HG02798 (cell line): ENCODE measurements around the gene SMC4.
"Not testable (repeated sequence)": the region's sequence is repeated elsewhere in the genome, so short reads cannot be mapped to it uniquely, and the experiment has no call there.

Experiments
- ATAC-seq: cut with Tn5 transposase; IDR thresholded peaks from one replicate; pipeline ENCODE4 v1.9.1; 2021; ENCODE audit warnings: mild to moderate bottlenecking; ENCODE audit not compliant: unreplicated experiment, poor library complexity

The SMC4 gene

DNA sequence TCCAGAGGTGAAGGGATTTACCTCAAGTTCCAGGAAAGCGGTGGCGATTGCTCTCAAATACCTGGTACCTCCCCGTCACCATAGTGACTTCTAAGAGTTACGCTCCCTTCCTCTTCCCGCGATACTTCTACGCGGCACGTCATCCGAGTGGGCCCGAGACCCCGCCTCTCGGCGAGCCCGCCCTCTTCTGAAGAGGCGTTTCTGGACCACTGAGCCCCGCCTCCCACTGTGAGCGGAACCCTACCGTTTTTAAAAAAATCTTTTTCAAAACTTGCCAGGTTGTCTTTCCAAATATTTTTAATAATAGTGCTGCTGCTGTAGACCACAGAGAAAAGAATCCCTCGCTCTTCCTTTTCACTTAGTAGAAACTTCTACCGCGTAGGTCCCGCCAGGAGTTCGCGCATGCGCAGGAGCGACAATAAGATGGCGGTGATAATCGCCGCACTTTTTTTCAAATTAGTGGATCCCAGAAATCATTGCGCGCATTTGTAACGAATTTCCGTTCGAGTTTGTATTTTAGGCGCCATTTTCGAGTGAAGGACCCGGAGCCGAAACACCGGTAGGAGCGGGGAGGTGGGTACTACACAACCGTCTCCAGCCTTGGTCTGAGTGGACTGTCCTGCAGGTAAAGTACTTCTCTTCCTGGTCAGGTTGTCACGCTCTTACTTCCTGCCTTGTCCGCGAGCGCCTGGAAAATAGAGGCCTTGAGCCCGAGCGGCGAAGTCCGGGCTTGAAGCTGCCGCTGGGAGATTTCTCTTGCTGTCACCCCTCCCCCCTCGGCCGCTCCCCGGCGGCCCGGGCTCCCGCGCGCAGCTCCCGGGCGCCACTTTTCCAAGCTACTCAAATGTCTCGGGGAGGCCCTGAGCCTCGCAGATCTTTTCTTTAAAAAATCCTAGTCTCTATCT, at the start of gene SMC4, which contains the start of gene IFT80:
SMC4 (plus strand) TSS at position 526 of the 905 bp plus-strand sequence. CDS start 1,177 bp downstream, outside the sequence.
IFT80 (minus strand) TSS at position 101 of the 905 bp plus-strand sequence. CDS start 14,625 bp downstream, outside the sequence.
- ATAC-seq, result peak; percentile 93

DNA sequence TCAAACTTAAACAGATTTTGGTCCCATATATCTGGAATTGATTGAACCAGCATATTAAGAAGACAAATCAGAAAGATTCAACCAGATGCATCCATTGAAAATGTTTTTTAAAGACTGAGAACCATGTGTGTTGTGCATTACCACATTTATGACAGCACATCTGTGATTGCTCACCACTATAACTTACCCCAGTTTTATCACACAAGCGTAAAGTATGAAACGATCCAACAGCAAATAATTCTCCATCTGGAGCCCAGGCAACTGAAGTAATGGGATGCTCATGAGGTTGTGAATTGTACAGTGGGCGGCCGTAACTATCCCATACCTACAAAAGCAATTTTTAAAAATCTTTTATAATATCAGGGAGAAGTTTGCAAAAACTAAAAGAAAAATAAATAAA, 43.6 kb upstream of the SMC4 start:
- ATAC-seq, result no peak

DNA sequence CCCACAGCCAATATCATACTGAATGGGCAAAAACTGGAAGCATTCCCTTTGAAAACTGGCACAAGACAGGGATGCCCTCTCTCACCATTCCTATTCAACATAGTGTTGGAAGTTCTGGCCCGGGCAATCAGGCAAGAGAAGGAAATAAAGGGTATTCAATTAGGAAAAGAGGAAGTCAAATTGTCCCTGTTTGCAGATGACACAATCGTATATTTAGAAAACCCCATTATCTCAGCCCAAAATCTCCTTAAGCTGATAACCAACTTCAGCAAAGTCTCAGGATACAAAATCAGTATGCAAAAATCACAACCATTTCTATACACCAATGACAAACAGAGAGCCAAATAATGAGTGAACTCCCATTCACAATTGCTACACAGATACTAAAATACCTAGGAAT, 36.6 kb upstream of the SMC4 start:
- ATAC-seq, result not testable (repeated sequence)

DNA sequence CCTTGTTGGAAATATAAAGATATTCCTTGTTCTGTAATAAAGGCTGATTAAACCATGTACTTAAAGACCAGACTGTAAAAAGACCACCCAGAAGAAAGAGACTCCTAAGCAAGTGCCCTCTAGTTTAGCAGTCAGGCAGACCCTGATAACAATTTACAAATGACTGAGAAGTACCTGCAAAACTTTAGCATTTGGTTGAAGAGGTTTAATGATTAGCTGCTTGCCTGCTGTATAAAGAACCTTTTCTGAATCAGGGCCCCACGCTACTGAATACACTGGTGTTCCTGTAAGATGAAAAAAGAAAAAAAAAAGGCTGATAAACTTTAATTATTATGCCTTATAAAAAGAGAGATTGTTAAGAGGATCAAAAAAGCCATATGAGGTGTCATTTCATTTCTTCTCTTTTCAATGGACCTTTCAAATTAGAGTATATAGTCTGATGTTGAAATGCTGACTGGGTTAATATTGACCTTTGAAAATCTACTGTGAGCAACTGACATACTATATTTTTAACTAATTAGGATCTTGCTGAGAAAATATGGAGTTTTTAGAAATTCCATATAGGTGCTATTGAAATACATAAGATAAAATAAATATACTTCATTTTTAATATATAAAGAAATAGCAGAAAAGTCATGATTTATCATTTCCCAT, 33.5 kb upstream of the SMC4 start:
- ATAC-seq, result no peak

DNA sequence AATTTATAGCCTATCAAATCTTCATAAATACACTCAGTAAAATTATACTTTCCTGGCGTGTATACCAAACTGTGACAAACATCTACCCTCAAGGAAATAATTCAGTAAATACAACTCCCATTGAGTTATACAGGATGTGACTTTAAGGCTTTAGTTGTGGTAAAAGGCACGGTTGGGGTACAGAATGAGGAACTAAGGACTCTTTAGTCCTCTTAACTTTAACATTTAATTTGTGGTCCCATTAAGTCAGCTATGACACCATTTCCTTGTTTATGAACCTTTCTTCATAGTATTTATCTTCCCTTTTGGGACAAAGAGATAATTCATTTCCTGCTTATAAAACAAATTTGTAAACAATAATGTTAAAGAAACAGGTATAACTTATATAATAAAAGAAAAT, 30.6 kb upstream of the SMC4 start:
- ATAC-seq, result no peak

DNA sequence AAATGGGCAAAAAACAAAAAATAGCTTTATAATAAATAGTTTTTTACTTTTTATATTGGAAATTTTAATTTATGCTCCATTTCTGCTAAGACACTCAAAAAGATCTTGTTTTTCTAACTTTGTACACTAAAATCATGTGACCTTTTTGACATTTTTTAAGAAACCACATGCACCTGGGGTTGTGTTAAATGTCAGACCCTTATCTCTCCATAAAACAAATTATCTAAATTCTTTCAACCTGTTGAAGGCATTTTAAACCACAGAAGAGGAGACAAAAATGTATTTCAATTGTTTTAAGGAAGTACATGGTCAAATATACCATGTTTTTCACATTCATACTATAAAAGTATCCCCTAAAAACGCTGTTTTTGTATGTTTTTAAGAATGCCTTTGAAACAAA, 29.7 kb upstream of the SMC4 start:
- no peak for ATAC-seq

DNA sequence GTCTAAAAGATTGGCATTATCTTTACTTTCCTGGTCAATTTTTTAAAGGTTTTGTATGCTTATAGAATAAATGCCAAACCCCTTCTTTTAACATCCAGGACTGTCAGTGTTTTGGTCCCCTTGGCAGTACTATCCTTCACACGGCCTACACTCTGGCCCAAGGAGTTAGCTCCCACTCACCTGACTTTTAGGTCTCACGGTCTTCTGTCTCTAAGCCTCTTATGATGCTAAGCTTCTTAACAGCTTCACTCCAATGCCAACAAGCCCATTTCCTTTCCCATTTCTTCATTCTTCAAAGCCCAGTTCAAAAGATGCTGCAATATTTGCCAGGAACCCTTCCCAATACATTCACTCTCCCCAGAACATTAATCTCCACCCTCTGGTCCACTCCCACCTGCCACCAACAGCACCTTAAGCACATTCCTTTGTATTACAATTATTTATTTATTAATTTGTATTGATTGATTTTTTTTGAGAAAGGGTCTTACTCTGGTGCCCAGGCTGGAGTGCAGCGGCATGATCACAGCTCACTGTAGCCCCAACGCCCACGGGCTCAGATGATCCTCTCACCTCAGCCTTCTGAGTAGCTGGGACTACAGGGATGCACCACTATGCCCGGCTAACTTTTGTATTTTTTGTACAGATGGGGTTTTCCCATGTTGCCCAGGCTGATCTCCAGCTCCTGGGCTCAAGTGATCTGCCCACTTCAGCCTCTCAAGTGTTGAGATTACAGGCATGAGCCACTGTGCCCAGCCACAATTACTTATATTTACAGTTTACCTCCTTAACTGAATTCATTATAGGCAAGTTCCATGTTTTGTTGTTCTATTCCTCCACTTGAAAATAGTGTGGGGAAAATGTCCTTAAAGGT, 28.2 kb upstream of the SMC4 start:
- ATAC-seq, result no peak

DNA sequence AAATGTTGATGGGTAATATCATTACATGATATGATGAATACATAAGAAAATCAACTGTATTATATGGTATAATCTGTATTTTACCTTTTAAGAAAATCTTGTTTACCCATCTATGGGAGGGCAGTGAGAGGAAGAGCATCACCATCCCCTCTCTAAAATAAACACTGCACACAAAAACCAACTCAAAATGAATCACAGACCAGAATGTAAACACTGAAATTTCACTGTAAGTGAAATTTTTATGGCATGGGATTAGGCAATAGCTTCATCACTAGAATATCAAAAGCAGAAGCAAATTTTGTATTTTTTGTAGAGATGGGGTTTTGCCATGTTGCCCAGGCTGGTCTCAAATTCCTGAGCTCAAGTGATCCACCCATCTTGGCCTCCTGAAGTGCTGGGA, 26.7 kb upstream of the SMC4 start:
- ATAC-seq, result no peak

DNA sequence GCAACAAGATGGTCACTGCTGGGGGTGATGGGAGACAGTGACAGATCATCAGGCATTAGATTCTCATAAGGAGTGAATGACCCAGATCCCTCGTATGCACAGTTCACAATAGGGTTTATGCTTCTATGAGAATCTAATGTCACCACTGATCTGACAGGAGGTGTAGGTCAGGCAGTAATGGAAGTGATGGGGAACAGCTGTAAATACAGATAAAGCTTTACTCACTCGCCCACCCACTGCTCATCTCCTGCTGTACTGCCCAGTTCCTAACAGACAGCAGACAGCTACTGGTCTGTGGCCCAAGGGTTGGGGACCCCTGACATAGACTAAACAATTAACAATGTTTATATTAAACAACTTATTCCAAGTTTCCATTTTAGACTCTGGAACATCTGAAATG, 25.8 kb upstream of the SMC4 start:
- ATAC-seq, result no peak

DNA sequence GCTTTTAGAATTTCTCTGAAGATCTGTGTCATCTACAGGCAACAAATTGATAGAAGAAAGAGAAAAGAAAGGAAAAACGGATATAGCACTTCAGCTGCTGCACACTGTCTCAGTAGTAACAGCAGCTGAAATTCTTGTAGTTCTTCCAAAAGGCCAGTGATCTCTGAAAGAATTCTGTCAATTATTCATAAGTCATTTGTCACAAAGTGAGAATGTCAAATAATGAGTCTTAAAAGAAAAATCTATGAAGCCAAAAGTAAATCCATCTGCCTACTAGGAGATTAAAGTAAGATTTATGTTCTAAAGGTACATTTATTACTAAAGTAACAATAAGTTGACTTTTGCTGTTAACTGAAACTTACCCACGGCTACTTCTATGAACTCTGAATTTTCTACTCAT, 25.0 kb upstream of the SMC4 start:
- no peak for ATAC-seq

DNA sequence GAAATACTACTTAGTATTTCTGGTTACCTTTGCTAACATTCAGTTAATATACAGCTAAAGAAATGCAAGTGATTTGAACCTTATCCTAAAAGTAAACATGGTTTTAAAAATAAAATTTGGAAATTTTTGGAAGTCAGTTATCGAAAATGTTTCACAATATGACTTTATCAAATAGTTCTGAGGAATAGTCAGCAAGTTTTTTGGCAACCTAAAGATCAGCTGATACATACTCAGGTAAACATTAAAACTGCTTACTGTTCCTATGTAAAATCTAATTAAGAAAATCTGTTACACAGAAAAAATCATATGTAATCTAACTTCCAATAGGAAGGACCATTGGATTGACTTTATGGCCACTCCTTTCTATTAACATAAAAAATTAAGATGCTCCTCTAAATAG, 24.5 kb upstream of the SMC4 start:
- no peak for ATAC-seq

DNA sequence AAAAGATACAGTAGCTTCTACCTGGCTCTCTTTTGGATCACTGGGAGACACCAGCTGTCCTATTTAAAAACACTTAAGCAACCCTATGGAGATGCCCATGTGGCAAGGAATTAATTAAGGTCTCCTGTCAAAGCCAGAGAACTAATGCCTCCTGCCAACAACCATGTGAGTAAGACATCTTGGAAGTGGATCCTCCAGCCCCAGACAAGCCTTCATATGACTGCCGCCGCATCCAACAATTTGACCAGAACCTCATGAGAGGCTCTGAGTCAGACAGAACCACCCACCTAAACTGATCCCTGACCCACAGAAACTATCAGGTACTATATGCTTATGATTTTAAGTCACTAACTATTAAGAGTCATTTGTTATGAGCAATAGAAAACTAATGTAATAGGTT, 22.8 kb upstream of the SMC4 start:
- ATAC-seq, result no peak

DNA sequence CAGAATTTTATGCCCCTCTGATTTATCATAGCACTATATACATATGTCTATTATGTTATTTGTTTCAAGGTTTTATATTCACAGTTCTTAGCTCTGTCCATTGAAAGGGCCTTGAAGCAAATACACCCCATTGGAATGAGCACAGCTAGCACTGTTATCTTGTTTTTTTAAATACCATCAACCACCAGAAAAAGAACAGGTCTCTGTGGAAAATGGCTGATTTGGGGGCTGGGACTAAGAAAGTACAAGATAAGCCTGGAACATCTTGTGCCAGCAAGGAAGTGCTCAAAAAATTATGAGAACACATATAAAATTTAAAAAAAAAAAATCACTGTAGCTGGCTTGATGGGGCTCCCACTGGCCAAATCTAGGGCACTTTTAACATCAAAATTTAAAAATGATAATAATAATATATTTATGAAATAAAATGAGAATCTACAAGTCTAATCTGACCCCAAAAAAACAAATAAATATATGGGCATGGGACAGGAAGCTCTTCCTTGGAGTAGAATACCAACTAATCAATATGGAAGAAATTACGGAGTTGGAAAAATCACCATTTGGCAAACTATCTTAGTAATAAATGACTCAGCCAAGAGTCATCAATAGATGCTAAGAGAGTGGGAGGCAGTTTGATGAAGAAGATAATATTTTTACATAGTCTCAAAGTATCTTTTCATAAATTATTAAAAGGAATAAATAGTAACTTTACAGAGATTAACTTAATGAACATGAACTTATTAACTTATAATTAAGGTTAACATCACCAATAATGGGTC, 20.9 kb upstream of the SMC4 start:
- ATAC-seq, result no peak

DNA sequence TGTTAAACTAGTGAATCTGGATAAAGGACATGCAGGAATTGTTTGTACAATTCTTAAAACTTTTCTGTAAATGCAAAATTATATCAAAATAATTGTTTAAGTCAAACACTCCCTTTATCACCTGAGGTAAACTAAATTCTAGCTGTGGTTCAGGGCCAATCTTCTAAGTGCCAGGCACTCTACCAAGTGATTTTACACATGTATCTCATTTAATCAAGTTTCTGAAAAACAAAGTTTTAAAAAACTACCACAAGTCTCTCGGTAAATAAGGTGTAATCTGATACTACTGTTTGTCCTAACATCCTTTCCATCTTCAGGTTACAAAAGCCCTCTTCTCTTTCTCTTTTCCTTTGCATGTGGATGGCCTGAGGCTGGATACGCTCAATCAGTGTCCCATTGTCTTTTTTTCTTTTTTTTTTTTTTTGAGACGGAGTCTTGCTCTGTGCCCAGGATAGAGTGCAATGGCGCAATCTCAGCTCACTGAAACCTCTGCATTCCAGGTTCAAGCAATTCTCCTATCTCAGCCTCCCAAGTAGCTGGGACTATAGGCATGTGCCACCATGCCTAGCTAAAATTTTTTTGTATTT, 19.7 kb upstream of the SMC4 start:
- ATAC-seq, result no peak

DNA sequence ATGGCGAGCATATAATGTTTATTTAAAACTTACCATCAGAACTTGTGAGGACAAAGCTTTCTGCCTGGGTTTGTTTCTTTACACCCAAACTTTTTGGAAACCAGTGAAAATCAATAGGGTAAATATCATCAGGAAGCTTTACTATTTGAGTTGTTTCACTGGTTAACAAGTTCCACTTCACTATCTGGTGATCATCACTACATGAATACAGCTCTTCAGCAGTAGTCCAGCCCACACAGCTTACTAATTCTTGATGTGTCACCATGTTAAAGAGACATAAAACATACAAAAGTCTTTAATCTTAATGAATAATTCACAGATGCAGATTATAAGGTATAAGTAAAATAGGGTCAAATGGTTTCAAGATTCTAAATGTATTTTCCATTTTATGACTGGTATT, 18.0 kb upstream of the SMC4 start:
- ATAC-seq, result no peak

DNA sequence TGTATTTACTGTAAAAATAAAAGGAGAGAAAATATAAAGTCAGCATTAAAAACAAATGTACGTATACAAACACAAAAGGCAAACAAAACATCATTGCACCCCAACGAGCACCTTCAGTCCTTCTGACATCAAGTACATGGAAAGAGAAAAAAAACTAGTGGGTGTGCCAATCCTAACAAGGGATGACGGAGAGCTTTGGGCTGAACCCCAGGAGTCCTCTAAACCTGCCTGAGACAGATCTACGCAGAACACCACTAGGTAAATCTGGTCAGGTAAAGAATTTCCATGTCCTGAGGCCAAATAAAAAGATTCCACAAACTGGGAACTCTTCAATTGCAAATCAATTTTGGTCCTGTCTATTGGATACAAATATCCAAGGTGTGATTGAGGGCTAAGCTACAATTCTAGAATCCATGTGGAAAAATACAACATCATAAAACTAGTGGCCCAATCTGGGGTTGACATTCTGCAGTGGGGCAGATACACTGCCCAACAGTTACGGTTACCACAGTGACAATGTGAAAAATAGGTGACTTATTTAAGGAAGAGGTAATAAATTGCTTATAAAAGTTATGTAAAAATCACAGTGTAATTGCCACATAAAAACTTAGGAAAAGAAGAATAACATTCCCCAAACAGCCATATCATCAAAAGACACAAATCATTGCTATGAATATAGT, 14.7 kb upstream of the SMC4 start:
- ATAC-seq, result no peak

DNA sequence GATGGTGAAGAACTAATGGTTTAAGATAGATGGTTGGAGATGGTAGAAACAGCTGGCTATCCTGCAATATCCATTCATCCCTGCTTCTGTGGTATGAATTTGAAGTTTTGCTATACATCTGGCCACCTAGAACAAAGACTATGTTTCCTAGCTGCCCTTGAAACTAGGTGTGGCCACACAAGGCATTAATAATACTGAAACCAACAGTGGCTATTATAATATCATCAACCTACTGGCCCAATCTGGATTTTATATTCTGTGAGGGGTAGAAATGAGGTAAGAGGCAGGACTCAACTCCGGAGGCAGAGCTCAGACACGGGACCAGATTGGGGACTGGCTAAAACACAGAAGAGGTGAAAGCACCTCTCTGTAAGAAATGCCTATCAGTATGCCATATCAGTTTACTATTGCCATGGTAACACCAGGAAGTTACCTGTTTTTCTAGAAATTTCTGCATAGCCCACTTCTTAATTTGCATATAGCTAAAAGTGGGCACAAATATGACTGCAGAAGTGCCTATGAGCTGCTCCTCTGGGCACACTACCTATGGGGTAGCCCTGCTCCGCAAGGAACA, 8.8 kb upstream of the SMC4 start:
- no peak for ATAC-seq

DNA sequence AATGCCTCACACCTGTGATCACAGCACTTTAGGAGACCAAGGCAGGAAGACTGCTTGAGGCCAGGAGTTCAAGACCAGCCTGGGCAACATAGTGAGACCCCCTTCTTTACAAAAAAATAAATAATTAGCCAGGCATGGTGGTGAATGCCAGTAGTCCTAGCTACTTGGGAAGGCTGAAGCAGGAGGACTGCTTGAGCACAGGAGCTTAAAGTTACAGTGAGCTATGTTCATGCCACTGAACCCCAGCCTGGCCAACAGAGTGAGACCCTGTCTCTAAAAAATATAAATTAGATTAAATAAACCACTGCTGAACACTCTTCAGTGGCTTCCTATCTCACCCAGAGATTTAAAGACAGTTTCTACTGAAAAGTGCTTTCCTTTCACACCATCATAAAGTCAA, 6.7 kb upstream of the SMC4 start:
- no peak for ATAC-seq
